ENCODE data around the gene CCM2L. TPM values are rescaled to one million over a fixed set of nuclear protein-coding genes. Genes with fewer than 3 reads are reported as not detected.

CCM2L gene
- polyA plus RNA-seq (2013): 0.24 and 0.25 TPM in 2 replicates

DNA sequence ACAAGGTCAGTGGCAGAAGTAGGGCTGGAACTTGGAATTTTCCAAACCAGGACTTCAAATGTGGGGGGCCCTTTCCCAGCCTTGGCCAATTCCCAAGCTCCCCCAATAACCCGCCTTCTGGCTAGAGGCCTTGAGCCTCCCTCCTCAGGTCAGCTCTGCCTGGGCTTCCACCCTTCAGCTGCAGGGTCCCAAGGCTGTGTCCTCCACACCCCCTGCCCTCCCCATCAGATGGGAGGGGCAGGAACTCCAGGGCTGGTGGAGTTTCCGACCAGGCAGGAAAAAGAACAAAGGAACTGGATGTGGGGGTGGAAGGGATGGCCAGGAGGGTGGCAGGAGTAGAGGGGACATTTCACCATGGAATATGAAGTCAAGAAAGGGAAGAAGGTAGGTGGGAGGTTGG, at the start of gene CCM2L:
TSS of gene CCM2L (plus strand) at position 338 of the 400 bp plus-strand sequence. CDS start at position 355, 17 bp downstream.
- H3K9me3 ChIP-seq (ENCODE audit: insufficient read depth, low read depth, low read length): no peaks in the 10 kb centered on the region
- WGBS (ENCODE audit: extremely low coverage, insufficient coverage, insufficient read length): no CpG with 5 or more reads among the region's 2 CpGs

DNA sequence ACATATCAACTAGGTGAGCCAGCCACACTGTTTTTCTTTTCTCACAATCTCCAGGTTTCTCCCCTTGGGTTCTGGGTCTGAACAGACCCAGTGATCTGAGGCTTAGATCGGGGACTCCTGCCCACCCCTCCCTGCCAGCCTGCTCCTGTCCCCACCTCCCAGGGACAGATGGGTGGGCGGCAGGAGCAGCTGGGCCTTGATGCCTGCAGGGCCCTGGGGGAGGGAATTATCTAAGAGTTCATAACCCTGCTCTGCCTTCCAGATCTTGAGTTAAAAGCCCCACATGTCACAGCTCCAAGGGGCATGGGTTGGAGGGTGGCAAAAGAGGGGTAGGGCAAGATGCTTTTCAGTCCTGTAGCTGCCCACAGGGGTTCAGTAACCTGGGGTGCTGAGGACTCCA, 47.5 kb upstream of the CCM2L start:
- H2BK5ac ChIP-seq (ENCODE audit: low read depth, low read length, poor library complexity): no peak overlapping the region
- no peak overlapping the region for H2BK120ac ChIP-seq (ENCODE audit: insufficient read depth, low read length, poor library complexity)
- H3K9ac ChIP-seq (ENCODE audit: low read length): no peak overlapping the region
- no peak overlapping the region for H3K23ac ChIP-seq (ENCODE audit: low read length)
- H4K12ac ChIP-seq (ENCODE audit: low read depth, low read length): no peak overlapping the region
- H3K27ac ChIP-seq (ENCODE audit: low read depth, low read length): no peak overlapping the region
- no peak overlapping the region for H3K4ac ChIP-seq (ENCODE audit: low read depth, low read length)
- no CpG with 5 or more reads among the region's 2 CpGs for WGBS (ENCODE audit: extremely low coverage, insufficient coverage, insufficient read length)
- H3K79me2 ChIP-seq (ENCODE audit: control insufficient read depth, insufficient read depth, low read length, poor library complexity): no peaks in the 10 kb centered on the region
- no peak overlapping the region for H3K14ac ChIP-seq (ENCODE audit: low read length)
- no peak overlapping the region for H3K18ac ChIP-seq (ENCODE audit: low read length)
- no peaks in the 10 kb centered on the region for H3K79me1 ChIP-seq (ENCODE audit: low read length)
- no peaks in the 10 kb centered on the region for H3K9me3 ChIP-seq (ENCODE audit: insufficient read depth, low read depth, low read length)
- no peak overlapping the region for H2AFZ ChIP-seq (ENCODE audit: insufficient read depth, low read length, poor library complexity)
- no peak overlapping the region for H2AK5ac ChIP-seq (ENCODE audit: low read length)
- no peak overlapping the region for H4K8ac ChIP-seq (ENCODE audit: low read depth, low read length)
- no peak for DNase-seq
- H3K36me3 ChIP-seq (ENCODE audit: control insufficient read depth in 1 of 2, insufficient read depth in 2 of 2, low read length in 2 of 2): no peaks in the 10 kb centered on the region
- H3K4me3 ChIP-seq (ENCODE audit: low read depth, low read length): no peak overlapping the region
- no peak overlapping the region for H4K91ac ChIP-seq (ENCODE audit: low read depth, low read length)
- peaks cover 9% of the 10 kb centered on the region for H3K27me3 ChIP-seq (ENCODE audit: insufficient read depth, low read length)
- H2BK12ac ChIP-seq (ENCODE audit: low read length): no peak overlapping the region
- H3K4me1 ChIP-seq (ENCODE audit: control insufficient read depth in 1 of 2, insufficient read depth in 2 of 2, low read length in 2 of 2): no peaks in the 10 kb centered on the region
- H3K4me2 ChIP-seq (ENCODE audit: low read length): no peak overlapping the region

More for the DNA sequence above, at the start of gene CCM2L:
- no peaks in the 10 kb centered on the region for H3K79me2 ChIP-seq (ENCODE audit: control insufficient read depth, insufficient read depth, low read length, poor library complexity)
- no peak within 1 kb of the TSS for H3K4me3 ChIP-seq (ENCODE audit: low read depth, low read length)
- H2BK5ac ChIP-seq (ENCODE audit: low read depth, low read length, poor library complexity): no peak within 1 kb of the TSS
- no peak within 1 kb of the TSS for H3K23ac ChIP-seq (ENCODE audit: low read length)
- no peak within 1 kb of the TSS for H3K27ac ChIP-seq (ENCODE audit: low read depth, low read length)
- no peak within 1 kb of the TSS for H2AFZ ChIP-seq (ENCODE audit: insufficient read depth, low read length, poor library complexity)
- H4K12ac ChIP-seq (ENCODE audit: low read depth, low read length): no peak within 1 kb of the TSS
- no peak within 1 kb of the TSS for H2BK12ac ChIP-seq (ENCODE audit: low read length)
- no peak within 1 kb of the TSS for H4K91ac ChIP-seq (ENCODE audit: low read depth, low read length)
- no peaks in the 10 kb centered on the region for H3K27me3 ChIP-seq (ENCODE audit: insufficient read depth, low read length)
- no peak within 1 kb of the TSS for H3K14ac ChIP-seq (ENCODE audit: low read length)
- H3K4me2 ChIP-seq (ENCODE audit: low read length): no peak within 1 kb of the TSS
- no peak for DNase-seq
- H3K9ac ChIP-seq (ENCODE audit: low read length): no peak within 1 kb of the TSS
- H3K79me1 ChIP-seq (ENCODE audit: low read length): no peaks in the 10 kb centered on the region
- peaks cover 0 to 5% of the 10 kb centered on the region in 2 experiments for H3K4me1 ChIP-seq (ENCODE audit: control insufficient read depth in 1 of 2, insufficient read depth in 2 of 2, low read length in 2 of 2)
- no peak within 1 kb of the TSS for H3K4ac ChIP-seq (ENCODE audit: low read depth, low read length)
- no peak within 1 kb of the TSS for H4K8ac ChIP-seq (ENCODE audit: low read depth, low read length)
- no peak within 1 kb of the TSS for H2BK120ac ChIP-seq (ENCODE audit: insufficient read depth, low read length, poor library complexity)
- no peak within 1 kb of the TSS for H2AK5ac ChIP-seq (ENCODE audit: low read length)
- no peak within 1 kb of the TSS for H3K18ac ChIP-seq (ENCODE audit: low read length)
- no peaks in the 10 kb centered on the region for H3K36me3 ChIP-seq (ENCODE audit: control insufficient read depth in 1 of 2, insufficient read depth in 2 of 2, low read length in 2 of 2)

DNA sequence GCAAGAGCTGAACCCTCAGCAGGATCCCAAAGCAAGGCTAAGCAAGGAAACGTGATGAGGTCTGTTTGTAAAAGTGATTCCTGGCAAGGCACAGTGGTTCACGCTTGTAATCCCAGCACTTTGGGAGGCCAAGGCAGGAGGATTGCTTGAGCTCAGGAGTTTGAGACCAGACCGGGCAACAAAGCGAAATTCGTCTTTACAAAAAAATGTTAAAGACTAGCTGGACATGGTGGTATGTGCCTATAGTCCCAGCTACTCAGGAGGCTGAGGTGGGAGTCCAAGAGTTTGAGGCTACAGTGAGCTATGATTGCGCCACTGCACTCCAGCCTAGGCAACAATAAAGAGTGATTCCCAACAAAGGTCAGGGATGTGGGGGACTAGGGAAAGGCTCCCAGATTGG, 46.3 kb upstream of the CCM2L start:
- Histone ChIP-seq H4K12ac (ENCODE audit: low read depth, low read length) (no peak overlapping the region), H3K4ac (ENCODE audit: low read depth, low read length) (no peak overlapping the region), H3K4me3 (ENCODE audit: low read depth, low read length) (no peak overlapping the region), H3K27ac (ENCODE audit: low read depth, low read length) (no peak overlapping the region), H3K9me3 (ENCODE audit: insufficient read depth, low read depth, low read length) (no peaks in the 10 kb centered on the region), H2BK120ac (ENCODE audit: insufficient read depth, low read length, poor library complexity) (no peak overlapping the region), H3K23ac (ENCODE audit: low read length) (no peak overlapping the region), H2AFZ (ENCODE audit: insufficient read depth, low read length, poor library complexity) (no peak overlapping the region), H3K18ac (ENCODE audit: low read length) (no peak overlapping the region), H3K14ac (ENCODE audit: low read length) (no peak overlapping the region), H2BK5ac (ENCODE audit: low read depth, low read length, poor library complexity) (no peak overlapping the region), H3K27me3 (ENCODE audit: insufficient read depth, low read length) (peaks cover 10% of the 10 kb centered on the region), H3K79me2 (ENCODE audit: control insufficient read depth, insufficient read depth, low read length, poor library complexity) (no peaks in the 10 kb centered on the region), H4K8ac (ENCODE audit: low read depth, low read length) (no peak overlapping the region), H4K91ac (ENCODE audit: low read depth, low read length) (no peak overlapping the region), H3K4me2 (ENCODE audit: low read length) (no peak overlapping the region), H3K79me1 (ENCODE audit: low read length) (no peaks in the 10 kb centered on the region), H2AK5ac (ENCODE audit: low read length) (no peak overlapping the region), H3K36me3 (ENCODE audit: control insufficient read depth in 1 of 2, insufficient read depth in 2 of 2, low read length in 2 of 2) (no peaks in the 10 kb centered on the region), H3K9ac (ENCODE audit: low read length) (no peak overlapping the region), H3K4me1 (ENCODE audit: control insufficient read depth in 1 of 2, insufficient read depth in 2 of 2, low read length in 2 of 2) (peaks cover 3 to 6% of the 10 kb centered on the region in 2 experiments), H2BK12ac (ENCODE audit: low read length) (no peak overlapping the region)
- no peak for DNase-seq
- no CpG with 5 or more reads among the region's 6 CpGs for WGBS (ENCODE audit: extremely low coverage, insufficient coverage, insufficient read length)

DNA sequence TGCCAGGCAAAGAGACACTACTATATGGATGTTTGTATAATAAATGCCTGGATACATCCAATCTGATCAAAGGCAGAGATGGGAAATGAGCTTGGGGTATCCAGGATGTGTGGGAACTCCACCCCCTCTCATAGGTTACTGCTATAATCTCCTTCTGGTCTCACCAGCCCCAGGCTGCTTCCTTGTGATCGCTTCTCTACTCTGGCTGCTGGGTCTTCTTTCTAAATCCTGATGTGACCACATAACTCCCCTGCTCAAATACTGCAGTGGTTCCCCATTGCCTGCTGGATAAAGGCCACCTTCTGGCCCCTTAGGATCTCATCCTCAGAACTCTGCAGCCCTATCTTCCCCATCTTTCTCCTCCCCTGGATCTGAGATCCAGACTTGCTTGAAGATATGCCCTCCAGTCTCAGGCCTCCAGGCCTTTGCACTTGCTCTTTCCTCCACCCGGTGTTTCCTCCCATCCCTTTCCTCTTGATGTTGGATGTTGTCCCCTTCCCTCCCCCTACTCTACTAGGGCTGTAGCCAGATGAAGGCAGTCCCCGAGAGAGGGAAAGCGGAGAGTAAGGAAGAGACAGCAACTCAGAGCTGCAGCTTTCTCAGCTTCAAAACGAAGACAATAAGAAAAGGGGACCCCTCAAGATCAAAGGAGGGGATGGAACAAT, 43.1 kb upstream of the CCM2L start:
- H3K79me1 ChIP-seq (ENCODE audit: low read length): no peaks in the 10 kb centered on the region
- no peak overlapping the region for H2BK12ac ChIP-seq (ENCODE audit: low read length)
- H2AK5ac ChIP-seq (ENCODE audit: low read length): no peak overlapping the region
- H3K4ac ChIP-seq (ENCODE audit: low read depth, low read length): no peak overlapping the region
- H4K8ac ChIP-seq (ENCODE audit: low read depth, low read length): no peak overlapping the region
- H3K23ac ChIP-seq (ENCODE audit: low read length): no peak overlapping the region
- no peak overlapping the region for H3K18ac ChIP-seq (ENCODE audit: low read length)
- H3K27me3 ChIP-seq (ENCODE audit: insufficient read depth, low read length): peaks cover 11% of the 10 kb centered on the region
- H3K4me3 ChIP-seq (ENCODE audit: low read depth, low read length): no peak overlapping the region
- no CpG with 5 or more reads among the region's 5 CpGs for WGBS (ENCODE audit: extremely low coverage, insufficient coverage, insufficient read length)
- no peak overlapping the region for H3K9ac ChIP-seq (ENCODE audit: low read length)
- H2BK5ac ChIP-seq (ENCODE audit: low read depth, low read length, poor library complexity): no peak overlapping the region
- no peaks in the 10 kb centered on the region for H3K36me3 ChIP-seq (ENCODE audit: control insufficient read depth in 1 of 2, insufficient read depth in 2 of 2, low read length in 2 of 2)
- H3K4me2 ChIP-seq (ENCODE audit: low read length): peak overlapping the region; percentile 13
- DNase-seq: no peak
- H3K27ac ChIP-seq (ENCODE audit: low read depth, low read length): no peak overlapping the region
- H2AFZ ChIP-seq (ENCODE audit: insufficient read depth, low read length, poor library complexity): no peak overlapping the region
- no peak overlapping the region for H4K12ac ChIP-seq (ENCODE audit: low read depth, low read length)
- no peak overlapping the region for H2BK120ac ChIP-seq (ENCODE audit: insufficient read depth, low read length, poor library complexity)
- no peaks in the 10 kb centered on the region for H3K9me3 ChIP-seq (ENCODE audit: insufficient read depth, low read depth, low read length)
- no peak overlapping the region for H4K91ac ChIP-seq (ENCODE audit: low read depth, low read length)
- peaks cover 5 to 8% of the 10 kb centered on the region in 2 experiments for H3K4me1 ChIP-seq (ENCODE audit: control insufficient read depth in 1 of 2, insufficient read depth in 2 of 2, low read length in 2 of 2)
- H3K14ac ChIP-seq (ENCODE audit: low read length): no peak overlapping the region
- H3K79me2 ChIP-seq (ENCODE audit: control insufficient read depth, insufficient read depth, low read length, poor library complexity): no peaks in the 10 kb centered on the region
